ENCODE results near the gene ZNF627. TPM values are rescaled to one million over a fixed set of nuclear protein-coding genes. Genes with fewer than 3 reads are reported as not detected.

The ZNF627 gene
- total and polyA plus RNA-seq, 2 of the 8 experiments (the other 6 are each of a cell fraction or from before 2014, with no cell fraction given), result 7.2 to 13.7 TPM

GRCh38 chr19:11581740-11582139 lies 15.5 kb upstream of the ZNF627 start:
- H3K9ac ChIP-seq (replicated peaks in 1 of 4; ENCODE audit: extremely low read depth in 1 of 4, low read depth in 3 of 4, low read length in 3 of 4), result no peak overlapping the region
- no peak overlapping the region for H4K91ac ChIP-seq (replicated peaks; ENCODE audit: insufficient read length, low read length)
- H2BK5ac ChIP-seq (ENCODE audit: low read depth, low read length), result no peak overlapping the region
- H3K27ac ChIP-seq (ENCODE audit: low read depth, low read length), result no peak overlapping the region
- no peaks in the 10 kb centered on the region for H3K79me2 ChIP-seq (ENCODE audit: control insufficient read depth in 1 of 2, insufficient read depth in 2 of 2, low read length in 2 of 2)
- no peak overlapping the region for H2BK12ac ChIP-seq (ENCODE audit: low read depth, low read length)
- no peaks in the 10 kb centered on the region for H4K20me1 ChIP-seq (replicated peaks in 1 of 2; ENCODE audit: control insufficient read depth in 1 of 2, insufficient read depth in 2 of 2, low read length in 2 of 2)
- H4K8ac ChIP-seq (ENCODE audit: extremely low read depth, insufficient read depth, low read length), result no peak overlapping the region
- H4K5ac ChIP-seq (ENCODE audit: insufficient read length, low read depth, low read length), result no peak overlapping the region
- H3K4ac ChIP-seq (replicated peaks; ENCODE audit: insufficient read length, low read depth, low read length), result no peak overlapping the region
- no peak overlapping the region for H3K23ac ChIP-seq (ENCODE audit: insufficient read length)
- no peaks in the 10 kb centered on the region for H3K79me1 ChIP-seq (ENCODE audit: low read depth, low read length)
- H2AFZ ChIP-seq (ENCODE audit: low read length), result no peak overlapping the region
- 76% methylated on average over 3 of the region's 3 CpGs; no CpG with 5 or more reads in 1 of the 2 experiments for WGBS, 2 experiments (ENCODE audit: extremely low coverage in 1 of 2, insufficient coverage in 1 of 2, insufficient read length in 1 of 2, insufficient replicate concordance in 2 of 2, low coverage in 1 of 2, low lambda C conversion rate in 2 of 2, missing lambda C conversion rate in 1 of 2)
- H2BK15ac ChIP-seq (ENCODE audit: low read length), result no peak overlapping the region
- peaks cover 0 to 10% (median 6%) of the 10 kb centered on the region in 4 experiments; a peak in 4 of 7 replicates for H3K4me1 ChIP-seq (replicated peaks in 1 of 4; ENCODE audit: control insufficient read depth in 3 of 4, insufficient read depth in 4 of 4, low read length in 3 of 4)
- no peak overlapping the region for H3K4me2 ChIP-seq (ENCODE audit: insufficient read depth in 1 of 2, low read depth in 2 of 2, low read length in 2 of 2)
- no peaks in the 10 kb centered on the region for H3K9me3 ChIP-seq (ENCODE audit: insufficient read depth in 2 of 2, low read depth in 1 of 2, low read length in 1 of 2)
- DNase-seq (ENCODE audit: low read depth in 1 of 2, low spot score in 2 of 2), result no peak
- peaks cover 6% of the 10 kb centered on the region; the same call in 1 of the 2 replicates for H3K23me2 ChIP-seq (ENCODE audit: low read depth, low read length)
- no peak overlapping the region for H2AK5ac ChIP-seq (ENCODE audit: low read depth, low read length)
- no peak overlapping the region for H3K56ac ChIP-seq (replicated peaks; ENCODE audit: insufficient read length, low read depth, low read length)
- H3K18ac ChIP-seq (ENCODE audit: extremely low read depth, low read length), result no peak overlapping the region
- CTCF ChIA-PET (ENCODE audit: partially characterized antibody), result interaction anchor here (0.6 to 3.0 kb wide), 7 partner anchors 8 to 32 kb away, joined by 3 to 8 read pairs (median 4); no protein-coding TSS in a partner anchor
- no peaks in the 10 kb centered on the region for H3K36me3 ChIP-seq (ENCODE audit: control insufficient read depth in 2 of 4, insufficient read depth in 4 of 4, low read length in 3 of 4)
- no peak overlapping the region for H2BK20ac ChIP-seq (ENCODE audit: low read length)
- H2BK120ac ChIP-seq (replicated peaks; ENCODE audit: low read depth, low read length), result no peak overlapping the region
- no peak for FAIRE-seq
- H3K27me3 ChIP-seq (replicated peaks in 1 of 4; ENCODE audit: control insufficient read depth in 3 of 4, extremely low read depth in 1 of 4, insufficient read depth in 3 of 4, low read length in 3 of 4), result peaks cover 0 to 10% (median 6%) of the 10 kb centered on the region in 4 experiments; a peak in 5 of 7 replicates
- no peak overlapping the region for H3K4me3 ChIP-seq (ENCODE audit: extremely low read depth in 1 of 4, insufficient read depth in 2 of 4, low read depth in 3 of 4, low read length in 4 of 4)
- H3K14ac ChIP-seq (ENCODE audit: insufficient read length), result no peak overlapping the region
- POLR2A ChIA-PET (ENCODE audit: partially characterized antibody), result interaction anchor here (2.1 kb wide), 1 partner anchor 22 kb away, joined by 8 read pairs; the partner anchor contains the start of gene ELOF1
- no peak for TF ChIP-seq HDAC2 (IDR thresholded peaks at IDR 0.05; ENCODE audit: borderline replicate concordance in 1 of 2, low read depth in 2 of 2, low read length in 2 of 2)
- no peak for TF ChIP-seq CTCF (IDR thresholded peaks at IDR 0.05; ENCODE audit: control extremely low read depth in 1 of 3, insufficient read depth in 1 of 3, low read depth in 1 of 3, low read length in 3 of 3)
- no peak for TF ChIP-seq NRF1 (IDR thresholded peaks at IDR 0.05; ENCODE audit: low read depth, low read length)
- TF ChIP-seq ZNF274 (IDR thresholded peaks at IDR 0.05; ENCODE audit: borderline replicate concordance, extremely low read depth, low read length), result no peak
- no peak for TF ChIP-seq PHF8 (conservative IDR thresholded peaks at IDR 0.05; ENCODE audit: low read depth, low read length)
- no peak for TF ChIP-seq RNF2 (IDR thresholded peaks at IDR 0.05; ENCODE audit: borderline replicate concordance, low read depth, low read length, missing control alignments, poor library complexity, severe bottlenecking)
- TF ChIP-seq SP4 (IDR thresholded peaks at IDR 0.05; ENCODE audit: low read length), result no peak
- TF ChIP-seq RFX5 (IDR thresholded peaks at IDR 0.05; ENCODE audit: borderline replicate concordance, low read depth, low read length), result no peak
- no peak for TF ChIP-seq CTBP2 (IDR thresholded peaks at IDR 0.05; ENCODE audit: borderline replicate concordance, insufficient read depth, insufficient read length, low read length)
- TF ChIP-seq TBP (IDR thresholded peaks at IDR 0.05; ENCODE audit: low read depth, low read length), result no peak
